Stimulated activated CD4-positive, alpha-beta T cell treated with anti-CD3 and anti-CD28 coated beads, Interleukin-15, amount 100 ng/mL, for 24 hours (primary cell): Measurements from ENCODE around the gene C20orf204.

Experiments
- DNase-seq: peaks from one replicate; pipeline ENCODE4 v3.0.0-alpha.2; 2020

C20orf204 gene

DNA sequence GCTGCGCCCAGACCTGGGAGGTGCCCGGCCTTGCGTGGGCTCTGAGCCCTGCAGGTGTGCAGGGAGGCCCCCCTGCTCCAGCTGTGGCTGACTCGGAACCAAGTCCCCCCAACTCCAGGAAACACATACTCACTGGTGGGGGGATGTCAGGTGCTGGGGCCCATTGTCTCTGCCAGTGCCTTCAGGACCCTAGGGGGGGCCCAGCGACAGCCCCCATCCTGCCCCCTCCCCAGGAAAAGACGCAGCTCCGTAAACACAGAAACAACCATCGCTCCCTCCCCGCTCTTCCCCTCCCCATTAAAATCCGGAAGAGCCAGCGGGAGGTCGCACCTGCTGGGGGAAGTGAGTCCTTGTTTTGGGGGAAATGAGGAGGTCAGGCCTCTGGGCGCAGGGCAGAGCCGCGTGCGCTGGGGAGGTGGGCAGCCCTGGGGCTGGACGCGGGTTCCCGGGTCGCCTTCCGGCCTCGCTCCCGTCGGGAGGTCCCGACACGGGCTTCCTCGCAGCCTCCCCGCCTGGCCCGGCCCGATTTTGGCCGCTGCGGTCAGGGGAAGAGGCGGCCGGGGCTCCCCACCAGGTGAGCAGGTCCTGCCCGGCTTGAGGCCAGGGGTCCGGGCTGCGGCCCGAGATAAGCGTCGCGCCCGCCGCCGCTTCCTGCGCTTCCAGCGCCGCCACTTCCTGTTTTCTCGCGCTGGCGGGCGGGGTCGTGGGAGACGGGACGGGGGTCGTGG is 6.2 kb downstream of the C20orf204 start:
- no peak for DNase-seq

DNA sequence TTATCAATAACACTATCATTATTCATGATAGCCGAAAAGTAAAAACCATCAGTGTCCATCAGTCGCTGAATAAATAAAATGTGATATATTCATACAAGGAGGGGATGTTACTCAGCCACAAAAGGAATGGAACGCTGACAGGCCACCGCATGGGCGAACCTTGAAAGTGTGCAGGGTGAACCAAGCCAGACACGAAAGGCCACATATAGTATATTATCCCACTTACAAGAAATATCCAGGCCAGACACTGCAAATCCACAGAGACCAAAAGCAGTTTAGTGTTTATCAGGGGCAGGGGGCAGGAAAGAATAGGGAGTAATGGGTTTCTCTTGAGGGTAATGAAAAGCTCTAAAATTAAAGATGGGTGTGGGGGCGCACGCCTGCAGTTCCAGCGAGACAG is 7.8 kb downstream of the C20orf204 start:
- no peak for DNase-seq

DNA sequence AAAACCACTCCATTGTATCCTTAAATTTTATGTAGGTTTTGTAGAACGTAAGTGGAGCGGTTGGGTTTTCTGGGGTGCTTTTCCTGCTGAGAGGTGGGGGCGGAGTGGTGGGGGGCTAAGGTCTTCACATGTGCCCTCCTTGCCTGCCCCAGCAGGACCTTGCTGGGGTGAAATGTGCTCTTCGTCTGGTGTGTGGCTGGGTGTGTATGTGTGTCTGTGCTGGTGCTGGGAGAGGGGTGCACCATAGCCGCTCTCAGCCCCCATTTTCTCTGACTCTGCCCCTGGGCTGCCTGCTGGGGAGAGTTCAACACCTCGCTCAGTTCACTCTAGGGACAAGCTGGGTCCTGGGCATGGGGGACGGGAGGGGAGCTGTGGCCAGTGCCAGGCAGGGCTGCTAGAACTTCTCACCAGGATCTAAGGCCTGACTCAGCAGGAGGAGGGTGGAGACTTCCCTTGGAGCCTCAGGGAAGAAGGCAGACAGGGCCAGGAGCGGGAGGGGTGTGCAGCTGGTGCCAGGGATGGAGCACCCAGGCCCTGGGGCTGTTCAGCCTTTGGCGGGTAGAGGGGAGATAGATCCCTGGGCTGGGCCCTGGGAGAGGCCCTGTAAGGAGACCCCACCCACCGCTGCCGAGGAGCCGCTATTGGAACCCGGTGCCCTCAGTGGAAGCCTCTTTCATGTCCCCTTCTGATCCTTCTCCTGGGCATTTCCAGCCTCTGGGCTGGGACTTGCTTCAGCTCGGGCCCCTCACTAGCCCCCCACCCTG is 8.7 kb downstream of the C20orf204 start:
- DNase-seq: no peak

DNA sequence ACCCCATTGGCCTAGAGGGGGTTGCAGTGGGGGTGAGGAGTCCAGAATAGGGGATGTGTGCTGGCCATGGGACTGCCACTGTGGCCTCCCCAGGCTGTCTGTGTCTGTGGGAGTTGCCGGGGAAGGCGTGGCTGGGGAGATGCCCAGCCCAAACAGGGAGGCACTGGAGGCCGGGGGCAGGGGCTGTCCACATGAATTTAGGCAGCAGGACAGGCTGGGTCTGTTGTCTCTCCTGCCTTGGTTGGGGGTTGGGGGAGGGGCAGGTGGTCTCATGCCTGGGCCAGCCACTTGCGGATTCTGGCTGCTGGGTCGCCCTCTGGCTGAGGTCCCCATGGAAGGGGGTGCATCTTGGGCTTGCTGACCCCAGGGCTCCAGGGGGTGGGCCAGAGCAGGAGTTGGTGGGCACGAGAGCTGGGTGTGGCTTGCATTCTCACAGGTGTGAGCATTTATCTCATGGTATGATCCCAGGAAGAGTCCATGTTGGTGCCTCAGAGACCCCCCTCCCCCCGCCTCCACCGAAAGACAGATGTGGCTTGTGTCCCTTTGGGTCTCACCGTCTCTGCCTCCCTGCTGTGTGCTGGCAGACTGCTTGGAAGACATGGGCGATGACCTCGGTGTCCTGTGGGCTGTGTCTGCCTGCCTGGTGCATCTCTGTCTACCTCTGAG is 9.5 kb downstream of the C20orf204 start:
- no peak for DNase-seq

- DNase-seq: no peak
These were observed 11.0 kb downstream of the C20orf204 start for GRCh38 chr20:64047046-64047389.

GRCh38 chr20:64047968-64048401 is 12.0 kb downstream of the C20orf204 start:
- no peak for DNase-seq

DNA sequence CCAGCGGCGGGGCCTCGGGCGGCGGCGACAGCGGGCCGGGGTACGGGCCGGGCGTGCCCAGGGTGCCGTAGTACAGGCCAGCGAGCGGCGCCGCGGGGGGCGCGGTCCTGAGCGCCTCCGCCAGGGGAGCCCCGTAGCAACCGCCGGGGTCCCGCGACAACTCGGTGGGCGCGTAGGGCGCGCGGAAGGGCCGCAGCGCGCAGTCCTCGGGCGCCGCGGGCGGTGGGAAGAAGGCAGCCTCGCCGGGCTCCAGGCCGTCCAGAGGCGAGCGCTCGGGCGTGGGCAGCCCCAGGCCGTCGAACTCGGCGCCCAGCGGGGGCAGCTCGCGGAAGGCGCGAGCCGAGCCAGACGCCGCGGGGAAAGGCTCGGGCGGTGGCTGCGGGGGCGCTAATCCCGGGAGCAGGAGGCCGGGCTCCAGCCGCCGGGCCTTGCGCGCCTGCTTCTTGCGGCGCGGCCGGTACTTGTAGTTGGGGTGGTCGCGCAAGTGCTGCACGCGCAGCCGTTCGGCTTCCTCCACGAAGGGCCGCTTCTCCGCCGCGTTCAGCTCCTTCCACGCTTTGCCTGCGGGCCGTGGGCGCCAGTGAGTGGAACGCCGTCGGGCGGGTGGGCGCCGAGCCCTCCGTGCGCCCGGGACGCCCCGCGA is 12.5 kb downstream of the C20orf204 start:
- DNase-seq: no peak

- peak; percentile 60 for DNase-seq
These were observed 13.3 kb downstream of the C20orf204 start, which contains the start of gene SOX18 for GRCh38 chr20:64049060-64049877. Gene SOX18, minus strand, starts transcription at chr20:64049639. Its CDS starts 123 bp downstream, at chr20:64049516.

- DNase-seq: no peak
These were observed 13.9 kb downstream of the C20orf204 start for GRCh38 chr20:64049878-64050260.

DNA sequence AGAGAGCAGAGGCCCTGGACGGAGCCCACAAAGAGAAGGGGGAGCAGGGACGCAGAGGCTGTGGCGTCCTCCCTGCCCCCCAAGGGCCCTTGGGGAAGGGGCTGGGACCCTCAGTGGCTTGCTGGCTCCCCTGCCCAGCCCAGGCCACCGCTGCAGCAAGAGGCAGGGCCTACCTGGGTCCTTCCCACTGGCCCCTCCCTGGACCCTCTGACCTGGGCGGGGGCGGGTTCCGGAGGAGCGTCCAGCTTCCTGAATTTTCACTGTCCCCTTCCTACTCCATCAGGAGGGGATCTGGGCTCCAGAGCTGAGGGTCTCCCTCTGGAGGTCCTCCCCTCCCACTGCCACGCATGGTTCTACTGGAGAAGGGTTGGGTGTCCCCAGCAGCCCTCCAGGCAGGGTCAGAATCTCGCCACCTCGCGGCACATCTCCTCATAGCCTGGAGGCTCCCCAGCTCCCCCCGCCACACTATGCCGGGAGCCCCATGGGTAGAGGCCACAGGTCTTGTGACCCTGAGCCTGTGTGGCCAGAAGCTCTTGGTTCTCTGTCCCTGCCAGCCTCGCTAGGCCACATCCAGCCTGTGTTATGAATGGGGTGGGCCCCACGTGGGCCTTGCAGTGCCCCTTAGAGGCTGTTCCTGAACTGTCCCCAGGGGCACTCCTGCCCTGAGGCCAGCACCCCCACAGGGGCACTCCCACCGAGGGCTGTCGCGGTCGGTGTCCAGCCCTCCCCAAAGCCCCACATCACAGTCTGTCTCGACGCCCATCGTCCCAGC is 14.5 kb downstream of the C20orf204 start:
- no peak for DNase-seq

- DNase-seq: no peak
These were observed 15.1 kb downstream of the C20orf204 start for GRCh38 chr20:64051033-64051452.

DNA sequence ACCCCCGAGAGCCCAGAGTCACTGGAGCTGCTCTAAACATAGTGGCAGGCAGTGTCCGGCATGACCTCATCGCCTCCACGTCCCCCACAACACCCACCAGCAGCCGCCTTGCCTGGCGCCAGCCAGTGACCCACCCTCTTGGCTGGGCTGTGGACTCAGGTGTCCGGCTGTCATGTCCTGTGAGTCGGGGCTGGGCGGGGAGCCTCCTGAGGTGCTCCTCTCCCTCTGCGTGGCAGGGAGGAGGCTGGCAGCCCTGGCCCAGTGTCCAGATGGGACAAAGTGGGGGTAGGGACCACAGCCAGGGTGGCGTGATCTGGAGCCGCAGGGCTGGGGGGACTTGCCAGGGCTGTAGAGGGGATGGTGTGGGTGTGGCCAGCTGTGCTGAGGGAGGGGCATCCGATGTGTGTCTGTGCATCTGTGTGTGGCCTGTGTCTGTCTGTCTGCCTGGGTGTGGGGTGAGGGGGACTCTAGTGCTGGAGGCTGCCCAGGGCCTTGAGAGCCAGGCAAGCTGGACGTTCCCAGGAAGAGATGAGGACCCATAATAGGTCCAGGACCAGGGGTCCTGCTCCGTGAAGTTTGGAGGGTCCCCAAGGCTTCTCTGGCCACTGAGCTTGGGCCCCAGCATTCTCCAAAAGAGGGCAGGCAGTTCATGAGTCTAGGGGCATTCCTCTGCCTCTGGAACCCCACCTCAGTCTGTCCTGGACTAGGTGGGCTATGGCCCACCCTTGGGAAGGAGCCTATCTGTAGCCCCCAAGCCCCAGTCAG is 15.8 kb downstream of the C20orf204 start:
- DNase-seq: no peak

DNA sequence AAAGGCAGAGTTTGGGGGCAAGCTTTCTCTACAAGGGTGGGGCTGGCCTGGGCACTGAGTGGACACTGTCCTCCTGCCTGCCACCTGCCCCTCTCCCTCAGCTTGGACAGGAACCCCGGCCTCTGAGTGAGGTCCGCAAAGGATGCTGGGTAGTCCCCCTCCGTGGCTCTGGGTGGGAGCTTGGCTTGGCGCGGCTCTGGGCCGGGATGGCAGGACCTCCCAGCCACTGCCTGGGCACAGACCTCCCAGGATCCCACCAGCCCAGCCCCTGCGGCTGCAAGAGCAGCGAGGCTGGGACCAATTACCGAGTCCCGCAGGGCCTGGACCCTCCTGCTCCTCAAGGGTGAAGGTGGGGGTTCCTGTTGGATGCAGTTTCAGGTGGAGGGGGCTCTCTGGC is 16.3 kb downstream of the C20orf204 start:
- no peak for DNase-seq

- DNase-seq: no peak
These were observed 17.2 kb downstream of the C20orf204 start for GRCh38 chr20:64052987-64053840.

GRCh38 chr20:64053841-64054661 is 18.1 kb downstream of the C20orf204 start:
- DNase-seq: no peak

DNA sequence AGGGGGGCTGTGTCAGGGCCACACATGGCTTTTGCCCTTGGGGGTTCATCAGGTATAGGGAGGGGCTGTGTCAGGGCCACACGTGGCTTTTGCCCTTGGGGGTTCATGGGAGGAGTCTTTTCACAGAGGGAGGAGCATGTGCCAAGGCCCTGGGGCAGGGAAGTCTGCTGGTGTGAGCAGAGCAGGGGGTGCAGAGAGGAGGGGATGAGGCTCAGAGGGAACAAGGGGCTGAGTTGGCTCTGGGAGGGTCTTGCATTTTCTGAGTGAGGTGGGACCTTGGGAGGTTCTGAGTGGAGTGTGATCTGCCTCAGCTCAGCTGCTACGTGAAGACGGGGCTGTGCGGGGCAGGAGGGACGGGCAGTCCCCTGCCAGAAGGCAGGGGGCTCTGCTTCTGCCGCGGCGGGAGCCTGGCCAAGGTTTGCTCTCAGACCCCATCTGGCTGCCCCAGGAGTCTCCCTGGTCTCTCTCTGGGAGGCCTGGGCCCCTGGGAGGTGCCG is 19.5 kb downstream of the C20orf204 start:
- no peak for DNase-seq

GRCh38 chr20:64055893-64056638 is 20.1 kb downstream of the C20orf204 start:
- DNase-seq: no peak

DNA sequence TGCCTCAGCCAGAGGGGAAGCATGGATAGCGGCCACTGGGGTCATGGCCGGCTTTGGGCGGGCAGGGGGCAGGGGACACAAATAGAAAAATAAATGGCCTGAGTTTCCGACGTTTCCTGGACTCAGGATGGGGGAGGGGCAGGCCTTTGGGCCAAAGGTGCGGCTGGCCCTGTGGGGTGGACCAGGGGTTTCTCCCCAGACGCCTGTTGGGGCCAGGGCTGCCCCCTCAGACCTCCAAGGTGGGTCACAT is 20.6 kb downstream of the C20orf204 start:
- no peak for DNase-seq
